ENCODE data around the gene SEMA4A. TPM values are rescaled to one million over a fixed set of nuclear protein-coding genes. Genes with fewer than 3 reads are reported as not detected.

SEMA4A gene
- total and polyA plus RNA-seq, 9 of the 15 experiments (the other 6 are each of a cell fraction or from before 2014, with no cell fraction given): 0.04 to 1.7 (median 0.45) TPM

DNA sequence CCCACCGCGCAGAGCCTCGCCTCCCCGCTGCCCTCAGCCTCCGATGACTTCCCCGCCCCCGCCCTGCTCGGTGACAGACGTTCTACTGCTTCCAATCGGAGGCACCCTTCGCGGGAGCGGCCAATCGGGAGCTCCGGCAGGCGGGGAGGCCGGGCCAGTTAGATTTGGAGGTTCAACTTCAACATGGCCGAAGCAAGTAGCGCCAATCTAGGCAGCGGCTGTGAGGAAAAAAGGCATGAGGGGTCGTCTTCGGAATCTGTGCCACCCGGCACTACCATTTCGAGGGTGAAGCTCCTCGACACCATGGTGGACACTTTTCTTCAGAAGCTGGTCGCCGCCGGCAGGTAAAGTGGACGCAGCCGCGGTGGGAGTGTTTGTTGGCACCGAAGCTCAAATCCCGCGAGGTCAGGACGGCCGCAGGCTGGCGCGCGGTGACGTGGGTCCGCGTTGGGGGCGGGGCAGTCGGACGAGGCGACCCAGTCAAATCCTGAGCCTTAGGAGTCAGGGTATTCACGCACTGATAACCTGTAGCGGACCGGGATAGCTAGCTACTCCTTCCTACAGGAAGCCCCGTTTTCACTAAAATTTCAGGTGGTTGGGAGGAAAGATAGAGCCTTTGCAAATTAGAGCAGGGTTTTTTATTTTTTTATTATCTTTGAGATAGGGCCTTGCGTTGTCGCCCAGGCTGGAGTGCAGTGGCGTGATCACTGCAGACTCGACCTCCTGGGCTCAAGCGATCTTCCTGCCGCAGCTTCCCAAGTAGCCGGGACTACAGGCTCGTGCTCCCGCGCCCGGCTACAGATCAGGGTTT lies 59.7 kb downstream of the SEMA4A start, which contains the start of gene PMF1 (continued):
- TF ChIP-seq, protein P1, sequence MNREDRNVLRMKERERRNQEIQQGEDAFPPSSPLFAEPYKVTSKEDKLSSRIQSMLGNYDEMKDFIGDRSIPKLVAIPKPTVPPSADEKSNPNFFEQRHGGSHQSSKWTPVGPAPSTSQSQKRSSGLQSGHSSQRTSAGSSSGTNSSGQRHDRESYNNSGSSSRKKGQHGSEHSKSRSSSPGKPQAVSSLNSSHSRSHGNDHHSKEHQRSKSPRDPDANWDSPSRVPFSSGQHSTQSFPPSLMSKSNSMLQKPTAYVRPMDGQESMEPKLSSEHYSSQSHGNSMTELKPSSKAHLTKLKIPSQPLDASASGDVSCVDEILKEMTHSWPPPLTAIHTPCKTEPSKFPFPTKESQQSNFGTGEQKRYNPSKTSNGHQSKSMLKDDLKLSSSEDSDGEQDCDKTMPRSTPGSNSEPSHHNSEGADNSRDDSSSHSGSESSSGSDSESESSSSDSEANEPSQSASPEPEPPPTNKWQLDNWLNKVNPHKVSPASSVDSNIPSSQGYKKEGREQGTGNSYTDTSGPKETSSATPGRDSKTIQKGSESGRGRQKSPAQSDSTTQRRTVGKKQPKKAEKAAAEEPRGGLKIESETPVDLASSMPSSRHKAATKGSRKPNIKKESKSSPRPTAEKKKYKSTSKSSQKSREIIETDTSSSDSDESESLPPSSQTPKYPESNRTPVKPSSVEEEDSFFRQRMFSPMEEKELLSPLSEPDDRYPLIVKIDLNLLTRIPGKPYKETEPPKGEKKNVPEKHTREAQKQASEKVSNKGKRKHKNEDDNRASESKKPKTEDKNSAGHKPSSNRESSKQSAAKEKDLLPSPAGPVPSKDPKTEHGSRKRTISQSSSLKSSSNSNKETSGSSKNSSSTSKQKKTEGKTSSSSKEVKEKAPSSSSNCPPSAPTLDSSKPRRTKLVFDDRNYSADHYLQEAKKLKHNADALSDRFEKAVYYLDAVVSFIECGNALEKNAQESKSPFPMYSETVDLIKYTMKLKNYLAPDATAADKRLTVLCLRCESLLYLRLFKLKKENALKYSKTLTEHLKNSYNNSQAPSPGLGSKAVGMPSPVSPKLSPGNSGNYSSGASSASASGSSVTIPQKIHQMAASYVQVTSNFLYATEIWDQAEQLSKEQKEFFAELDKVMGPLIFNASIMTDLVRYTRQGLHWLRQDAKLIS (CRISPR knock-in tag; IDR thresholded peaks at IDR 0.05): peak; percentile 53; the same call in 1 of the 2 replicates
- TF ChIP-seq LARP7 (IDR thresholded peaks at IDR 0.05) (no peak), ZNF174 (CRISPR knock-in tag; IDR thresholded peaks at IDR 0.05) (no peak), RBM39 (optimal IDR thresholded peaks at IDR 0.05; ENCODE audit: low read depth, low read length) (no peak), ZEB2 (IDR thresholded peaks at IDR 0.05) (no peak), CREBBP (IDR thresholded peaks at IDR 0.05; ENCODE audit: low read depth, low read length) (no peak), ZSCAN29 (IDR thresholded peaks at IDR 0.05) (no peak), SNIP1 (IDR thresholded peaks at IDR 0.05; ENCODE audit: low read depth) (no peak), ZFP36 (IDR thresholded peaks at IDR 0.05; ENCODE audit: low read depth, low read length, partially characterized antibody) (no peak), SOX6 (IDR thresholded peaks at IDR 0.05) (no peak; the same call in 1 of the 2 replicates), DACH1 (IDR thresholded peaks at IDR 0.05; ENCODE audit: partially characterized antibody) (no peak), KDM5B (IDR thresholded peaks at IDR 0.05; ENCODE audit: insufficient replicate concordance, low read depth, low read length) (peak; percentile 87)
- TF ChIP-seq, protein P2, sequence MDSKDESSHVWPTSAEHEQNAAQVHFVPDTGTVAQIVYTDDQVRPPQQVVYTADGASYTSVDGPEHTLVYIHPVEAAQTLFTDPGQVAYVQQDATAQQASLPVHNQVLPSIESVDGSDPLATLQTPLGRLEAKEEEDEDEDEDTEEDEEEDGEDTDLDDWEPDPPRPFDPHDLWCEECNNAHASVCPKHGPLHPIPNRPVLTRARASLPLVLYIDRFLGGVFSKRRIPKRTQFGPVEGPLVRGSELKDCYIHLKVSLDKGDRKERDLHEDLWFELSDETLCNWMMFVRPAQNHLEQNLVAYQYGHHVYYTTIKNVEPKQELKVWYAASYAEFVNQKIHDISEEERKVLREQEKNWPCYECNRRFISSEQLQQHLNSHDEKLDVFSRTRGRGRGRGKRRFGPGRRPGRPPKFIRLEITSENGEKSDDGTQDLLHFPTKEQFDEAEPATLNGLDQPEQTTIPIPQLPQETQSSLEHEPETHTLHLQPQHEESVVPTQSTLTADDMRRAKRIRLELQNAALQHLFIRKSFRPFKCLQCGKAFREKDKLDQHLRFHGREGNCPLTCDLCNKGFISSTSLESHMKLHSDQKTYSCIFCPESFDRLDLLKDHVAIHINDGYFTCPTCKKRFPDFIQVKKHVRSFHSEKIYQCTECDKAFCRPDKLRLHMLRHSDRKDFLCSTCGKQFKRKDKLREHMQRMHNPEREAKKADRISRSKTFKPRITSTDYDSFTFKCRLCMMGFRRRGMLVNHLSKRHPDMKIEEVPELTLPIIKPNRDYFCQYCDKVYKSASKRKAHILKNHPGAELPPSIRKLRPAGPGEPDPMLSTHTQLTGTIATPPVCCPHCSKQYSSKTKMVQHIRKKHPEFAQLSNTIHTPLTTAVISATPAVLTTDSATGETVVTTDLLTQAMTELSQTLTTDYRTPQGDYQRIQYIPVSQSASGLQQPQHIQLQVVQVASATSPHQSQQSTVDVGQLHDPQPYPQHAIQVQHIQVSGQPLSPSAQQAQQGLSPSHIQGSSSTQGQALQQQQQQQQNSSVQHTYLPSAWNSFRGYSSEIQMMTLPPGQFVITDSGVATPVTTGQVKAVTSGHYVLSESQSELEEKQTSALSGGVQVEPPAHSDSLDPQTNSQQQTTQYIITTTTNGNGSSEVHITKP (IDR thresholded peaks at IDR 0.05; ENCODE audit: partially characterized antibody): peak; percentile 91
- TF ChIP-seq, protein P3, sequence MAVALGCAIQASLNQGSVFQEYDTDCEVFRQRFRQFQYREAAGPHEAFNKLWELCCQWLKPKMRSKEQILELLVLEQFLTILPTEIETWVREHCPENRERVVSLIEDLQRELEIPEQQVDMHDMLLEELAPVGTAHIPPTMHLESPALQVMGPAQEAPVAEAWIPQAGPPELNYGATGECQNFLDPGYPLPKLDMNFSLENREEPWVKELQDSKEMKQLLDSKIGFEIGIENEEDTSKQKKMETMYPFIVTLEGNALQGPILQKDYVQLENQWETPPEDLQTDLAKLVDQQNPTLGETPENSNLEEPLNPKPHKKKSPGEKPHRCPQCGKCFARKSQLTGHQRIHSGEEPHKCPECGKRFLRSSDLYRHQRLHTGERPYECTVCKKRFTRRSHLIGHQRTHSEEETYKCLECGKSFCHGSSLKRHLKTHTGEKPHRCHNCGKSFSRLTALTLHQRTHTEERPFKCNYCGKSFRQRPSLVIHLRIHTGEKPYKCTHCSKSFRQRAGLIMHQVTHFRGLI (CRISPR knock-in tag; IDR thresholded peaks at IDR 0.05): no peak
- TF ChIP-seq, protein P4, sequence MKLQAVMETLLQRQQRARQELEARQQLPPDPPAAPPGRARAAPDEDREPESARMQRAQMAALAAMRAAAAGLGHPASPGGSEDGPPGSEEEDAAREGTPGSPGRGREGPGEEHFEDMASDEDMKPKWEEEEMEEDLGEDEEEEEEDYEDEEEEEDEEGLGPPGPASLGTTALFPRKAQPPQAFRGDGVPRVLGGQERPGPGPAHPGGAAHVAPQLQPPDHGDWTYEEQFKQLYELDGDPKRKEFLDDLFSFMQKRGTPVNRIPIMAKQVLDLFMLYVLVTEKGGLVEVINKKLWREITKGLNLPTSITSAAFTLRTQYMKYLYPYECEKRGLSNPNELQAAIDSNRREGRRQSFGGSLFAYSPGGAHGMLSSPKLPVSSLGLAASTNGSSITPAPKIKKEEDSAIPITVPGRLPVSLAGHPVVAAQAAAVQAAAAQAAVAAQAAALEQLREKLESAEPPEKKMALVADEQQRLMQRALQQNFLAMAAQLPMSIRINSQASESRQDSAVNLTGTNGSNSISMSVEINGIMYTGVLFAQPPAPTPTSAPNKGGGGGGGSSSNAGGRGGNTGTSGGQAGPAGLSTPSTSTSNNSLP (IDR thresholded peaks at IDR 0.05; ENCODE audit: borderline replicate concordance, low read depth, low read length): no peak
